ENCODE data around the gene OTOR.

Gene OTOR

GRCh38 chr20:16749573-16749972, 1.4 kb downstream of the OTOR start:
- TF ChIP-seq CTCF (IDR thresholded peaks at IDR 0.05; ENCODE audit: low read depth, low read length) = peak; percentile 34
- TF ChIP-seq POLR2A (IDR thresholded peaks at IDR 0.05; ENCODE audit: extremely low read depth, insufficient read length) = no peak
- no peak overlapping the region for H3K4me3 ChIP-seq (ENCODE audit: low read depth, low read length)
- DNase-seq (ENCODE audit: low read depth) = peak; percentile 16

GRCh38 chr20:16752082-16752481, 3.9 kb downstream of the OTOR start:
- DNase-seq (ENCODE audit: low read depth) = no peak
- TF ChIP-seq MAX (IDR thresholded peaks at IDR 0.05; ENCODE audit: low read depth, low read length) (no peak), CTCF (IDR thresholded peaks at IDR 0.05; ENCODE audit: low read depth, low read length) (no peak), POLR2A (IDR thresholded peaks at IDR 0.05; ENCODE audit: extremely low read depth, insufficient read length) (no peak), MYC (IDR thresholded peaks at IDR 0.05; ENCODE audit: low read depth, low read length) (no peak)
- H3K4me3 ChIP-seq (ENCODE audit: low read depth, low read length) = no peak overlapping the region

GRCh38 chr20:16752901-16753300, 4.7 kb downstream of the OTOR start:
- no peak overlapping the region for H3K4me3 ChIP-seq (ENCODE audit: low read depth, low read length)
- DNase-seq (ENCODE audit: low read depth) = no peak
- no peak for TF ChIP-seq CTCF (IDR thresholded peaks at IDR 0.05; ENCODE audit: low read depth, low read length)
- TF ChIP-seq MYC (IDR thresholded peaks at IDR 0.05; ENCODE audit: low read depth, low read length) = no peak
- no peak for TF ChIP-seq POLR2A (IDR thresholded peaks at IDR 0.05; ENCODE audit: extremely low read depth, insufficient read length)
- no peak for TF ChIP-seq MAX (IDR thresholded peaks at IDR 0.05; ENCODE audit: low read depth, low read length)

- TF ChIP-seq MYC (IDR thresholded peaks at IDR 0.05; ENCODE audit: low read depth, low read length) = no peak
- no peak for TF ChIP-seq MAX (IDR thresholded peaks at IDR 0.05; ENCODE audit: low read depth, low read length)
- TF ChIP-seq CTCF (IDR thresholded peaks at IDR 0.05; ENCODE audit: low read depth, low read length) = no peak
- TF ChIP-seq POLR2A (IDR thresholded peaks at IDR 0.05; ENCODE audit: extremely low read depth, insufficient read length) = no peak
- no peak overlapping the region for H3K4me3 ChIP-seq (ENCODE audit: low read depth, low read length)
- no peak for DNase-seq (ENCODE audit: low read depth)
Observed at GRCh38 chr20:16758454-16759180, 10.5 kb downstream of the OTOR start.

- DNase-seq (ENCODE audit: low read depth) = no peak
- no peak overlapping the region for H3K4me3 ChIP-seq (ENCODE audit: low read depth, low read length)
- TF ChIP-seq POLR2A (IDR thresholded peaks at IDR 0.05; ENCODE audit: extremely low read depth, insufficient read length) = no peak
- TF ChIP-seq MAX (IDR thresholded peaks at IDR 0.05; ENCODE audit: low read depth, low read length) = no peak
- TF ChIP-seq CTCF (IDR thresholded peaks at IDR 0.05; ENCODE audit: low read depth, low read length) = no peak
- no peak for TF ChIP-seq MYC (IDR thresholded peaks at IDR 0.05; ENCODE audit: low read depth, low read length)
Observed at GRCh38 chr20:16759181-16759563, 11.0 kb downstream of the OTOR start.

Measured in NB4 (cell line).